GM19240 (cell line): ENCODE measurements around the gene KIF6.
"Not testable (repeated sequence)": the region's sequence is repeated elsewhere in the genome, so short reads cannot be mapped to it uniquely, and the experiment has no call there.

Source experiments
- DNase-seq: peaks from one replicate; pipeline ENCODE4 v3.0.0; 2011; ENCODE audit warnings: low spot score; ENCODE audit not compliant: insufficient read length

KIF6 gene

DNA sequence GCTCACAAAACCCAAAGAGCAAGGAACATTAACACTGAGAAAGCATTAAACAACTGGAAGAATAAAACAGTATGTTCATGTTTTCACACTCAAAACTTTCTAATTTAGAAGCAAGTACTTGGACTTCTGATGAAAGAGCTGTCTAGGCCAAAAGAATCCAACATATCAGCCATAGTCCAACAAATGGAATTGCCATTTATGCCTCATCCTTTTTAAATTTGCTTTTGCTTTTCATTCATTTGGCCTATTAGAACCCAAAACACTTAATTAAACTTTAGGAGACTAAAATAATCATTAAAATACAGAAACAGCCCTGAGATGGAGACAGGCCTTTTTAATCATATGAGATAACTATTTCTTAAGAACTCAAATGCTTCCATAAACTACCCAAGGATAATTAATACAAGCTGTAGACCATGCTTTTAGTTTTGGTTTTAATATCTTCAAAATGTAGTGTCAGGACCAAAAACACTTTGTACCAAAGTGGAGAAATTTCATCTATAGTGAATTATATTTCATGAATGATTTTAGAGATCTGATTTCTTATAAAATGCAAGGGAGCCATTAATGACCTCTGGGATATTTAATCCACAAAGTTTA is 166.5 kb downstream of the KIF6 start:
- no peak for DNase-seq

DNA sequence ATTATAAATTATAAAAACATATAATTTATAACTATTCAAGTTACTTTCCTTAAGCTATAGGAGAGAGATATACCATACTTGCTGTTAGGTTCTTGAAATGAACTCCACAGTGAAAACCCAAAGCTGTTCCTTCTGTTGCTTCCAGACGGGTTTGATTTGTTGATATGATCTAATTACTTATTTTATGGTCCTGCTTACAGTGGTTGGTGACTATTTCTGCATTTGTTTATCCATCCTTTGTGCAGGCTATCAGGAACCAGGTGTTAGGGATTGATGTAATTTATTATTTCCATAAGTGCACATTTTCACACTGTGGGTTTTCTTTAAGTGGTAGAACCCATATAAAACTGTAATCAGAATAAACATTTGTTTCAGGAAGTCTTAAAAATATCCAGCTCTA is 167.1 kb downstream of the KIF6 start:
- no peak for DNase-seq

DNA sequence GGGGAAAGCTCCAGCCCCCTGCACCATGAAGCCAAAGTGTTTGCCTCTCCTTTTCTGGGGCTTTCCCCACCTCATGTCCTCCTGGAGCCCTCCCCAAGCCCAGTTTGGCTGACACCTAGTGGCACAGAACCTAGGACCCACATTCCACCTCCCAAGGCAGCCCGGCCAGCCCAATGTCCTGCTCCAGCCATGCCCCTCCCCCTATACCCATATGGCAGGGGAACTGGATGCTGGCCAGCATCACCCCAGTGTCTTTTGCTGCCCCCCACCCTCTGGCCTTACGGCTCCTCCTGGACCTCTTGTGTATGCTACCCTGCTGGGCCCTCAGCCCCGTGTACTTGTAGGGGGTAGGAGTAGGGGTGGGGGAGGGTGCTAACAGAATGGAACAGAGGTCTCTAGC is 170.1 kb downstream of the KIF6 start:
- no peak for DNase-seq

DNA sequence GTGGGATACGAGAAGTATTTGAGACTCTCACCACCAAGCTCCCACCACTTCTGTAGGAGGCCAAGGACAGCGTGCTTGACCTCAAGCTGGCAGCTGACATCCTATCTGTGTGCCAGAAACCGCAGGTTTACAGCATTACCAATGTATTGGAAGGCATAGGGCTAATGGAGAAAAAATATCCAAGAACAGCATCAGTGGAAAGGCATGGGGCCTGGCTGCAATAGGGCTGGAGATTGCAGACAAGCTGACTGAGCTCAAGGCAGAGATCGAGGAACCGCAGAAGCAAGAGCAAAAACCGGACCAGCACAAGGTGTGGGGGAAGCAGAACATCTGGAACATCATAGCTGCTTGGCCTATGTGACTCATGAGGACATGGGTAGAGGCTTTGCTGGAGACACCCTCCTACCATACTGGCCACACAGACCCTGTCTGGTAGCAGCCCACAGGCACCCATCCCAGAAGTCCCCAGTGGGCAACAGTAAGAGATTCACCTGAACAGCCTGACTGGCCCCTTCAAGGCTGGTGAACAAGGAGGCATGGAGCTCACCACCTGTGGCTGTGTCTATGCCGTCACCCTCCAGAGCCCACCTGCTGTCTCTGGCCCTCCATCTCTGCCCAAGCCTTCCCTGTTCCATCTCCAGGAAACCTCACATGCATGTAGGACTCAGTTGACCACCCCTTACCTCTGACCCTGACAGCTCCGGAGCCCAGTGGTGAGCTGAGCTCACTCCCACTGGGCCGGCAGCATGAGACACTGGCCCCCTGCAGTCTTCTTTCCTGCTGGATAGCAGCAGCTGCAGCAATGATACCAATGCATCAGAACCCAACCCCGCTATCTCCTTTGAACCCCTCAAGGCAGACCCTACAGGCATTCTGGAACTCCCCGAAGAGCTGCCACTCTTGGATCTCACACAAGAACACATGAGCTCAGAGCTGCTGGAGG is 171.1 kb downstream of the KIF6 start:
- no peak for DNase-seq

DNA sequence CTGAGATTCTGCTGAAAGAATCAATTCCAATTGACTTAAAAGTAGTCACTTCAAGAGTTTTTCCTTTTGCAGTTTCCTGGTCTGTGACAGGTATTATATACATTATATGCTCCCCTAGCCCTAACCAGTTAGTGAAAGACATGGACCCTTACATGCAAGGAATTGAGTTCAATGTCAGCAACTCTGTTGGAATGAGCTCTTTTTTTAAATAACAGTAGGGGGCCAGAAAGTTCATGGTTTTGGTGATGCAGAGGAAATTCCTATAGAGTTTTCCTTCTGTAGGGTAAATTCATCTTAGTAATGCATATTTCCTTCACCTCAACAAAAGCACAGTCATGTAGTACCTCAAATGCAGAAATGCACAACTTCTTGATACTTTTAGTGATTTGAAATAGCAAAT is 172.2 kb downstream of the KIF6 start:
- no peak for DNase-seq

DNA sequence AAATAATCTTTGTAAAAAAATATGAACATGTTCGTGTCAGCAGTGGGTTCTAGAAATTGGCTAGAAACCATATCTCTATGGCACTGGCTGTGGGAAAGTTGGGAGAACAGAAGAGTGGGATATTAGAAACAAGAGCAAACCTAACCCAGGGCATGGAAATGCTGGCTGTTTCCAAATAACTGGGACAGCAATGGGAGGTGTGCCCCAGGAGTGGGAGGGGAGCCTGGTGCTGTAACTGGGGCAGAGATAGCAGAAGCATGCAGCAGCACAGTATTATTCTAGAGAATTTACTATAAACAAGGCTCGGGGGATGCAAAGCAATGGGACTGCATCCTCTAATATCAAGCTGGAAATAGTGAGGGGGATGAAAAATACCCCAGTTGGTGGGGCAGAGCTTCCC is 175.0 kb downstream of the KIF6 start:
- DNase-seq: no peak

DNA sequence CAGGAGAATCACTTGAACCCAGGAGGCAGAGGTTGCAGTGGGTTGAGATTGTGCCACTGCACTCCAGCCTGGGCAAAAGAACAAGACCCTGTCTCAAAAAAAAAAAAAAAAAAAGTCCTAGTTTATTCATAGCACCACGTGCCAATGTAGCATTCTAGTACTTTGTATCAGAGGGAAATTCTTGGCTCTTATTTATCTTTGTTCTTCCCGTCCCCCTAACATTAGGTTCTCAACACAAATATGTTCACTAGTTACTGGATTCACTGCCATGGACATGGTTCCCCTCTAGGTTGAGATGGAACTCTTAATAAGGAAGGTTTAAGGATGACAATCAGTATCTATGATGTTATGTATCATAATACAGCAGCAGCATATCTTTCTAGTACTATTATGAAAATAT is 178.5 kb downstream of the KIF6 start:
- DNase-seq: no peak

DNA sequence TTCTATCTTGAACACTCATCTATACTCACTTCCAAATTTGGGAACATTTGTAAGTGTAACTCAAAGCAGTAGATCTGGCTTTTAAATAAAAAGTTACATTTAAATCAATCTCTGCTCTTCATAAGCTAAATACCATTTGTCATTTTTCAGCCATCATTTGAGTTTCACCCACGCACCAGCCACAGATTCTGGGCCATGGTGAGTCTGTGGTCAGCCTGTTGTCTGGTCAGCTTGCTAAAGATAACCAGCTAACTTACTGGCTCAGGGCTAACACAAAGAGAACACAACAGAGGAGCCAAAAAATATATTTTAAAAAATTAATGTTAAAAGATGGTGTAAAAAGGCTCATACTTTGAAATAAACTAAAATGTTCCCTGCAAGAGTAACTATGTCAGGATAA is 181.3 kb downstream of the KIF6 start:
- no peak for DNase-seq

DNA sequence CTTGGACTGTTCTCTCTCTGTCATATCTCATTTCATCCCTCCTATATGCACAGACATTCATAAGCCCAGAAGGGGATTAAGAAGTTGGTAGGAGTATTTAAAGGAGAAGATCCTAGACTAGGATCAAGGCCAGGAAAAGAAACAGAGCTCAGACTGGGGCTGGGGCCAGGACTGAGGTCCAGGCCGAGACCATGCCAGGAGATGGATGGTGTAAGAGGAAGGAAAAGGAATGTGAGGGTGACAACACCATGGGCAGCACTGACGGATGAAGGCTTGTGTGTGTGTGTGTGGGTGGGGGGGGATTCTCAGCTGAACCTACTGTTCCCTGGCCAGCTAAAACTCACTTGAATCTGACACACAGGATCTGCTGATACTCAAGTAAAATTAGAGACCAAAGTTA is 182.1 kb downstream of the KIF6 start:
- DNase-seq: no peak

DNA sequence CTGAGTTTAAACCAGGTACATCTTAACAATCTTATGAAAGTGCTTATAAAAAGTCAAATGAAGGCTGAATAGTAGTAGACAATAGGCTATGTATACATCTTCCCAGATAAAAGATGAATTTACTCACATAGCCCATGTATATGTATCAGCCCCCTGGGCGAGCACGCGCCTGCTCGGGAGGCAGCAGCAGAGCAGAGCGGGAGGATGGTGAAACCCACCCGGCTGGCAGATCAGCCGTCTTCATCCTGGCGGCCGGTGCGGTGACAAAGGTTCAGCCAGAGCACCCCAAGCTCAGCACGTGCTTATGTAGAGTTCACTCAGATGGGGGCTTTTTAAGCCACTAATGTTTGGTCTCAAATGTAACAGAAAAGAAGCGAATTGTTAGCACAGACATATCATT is 184.8 kb downstream of the KIF6 start:
- no peak for DNase-seq

DNA sequence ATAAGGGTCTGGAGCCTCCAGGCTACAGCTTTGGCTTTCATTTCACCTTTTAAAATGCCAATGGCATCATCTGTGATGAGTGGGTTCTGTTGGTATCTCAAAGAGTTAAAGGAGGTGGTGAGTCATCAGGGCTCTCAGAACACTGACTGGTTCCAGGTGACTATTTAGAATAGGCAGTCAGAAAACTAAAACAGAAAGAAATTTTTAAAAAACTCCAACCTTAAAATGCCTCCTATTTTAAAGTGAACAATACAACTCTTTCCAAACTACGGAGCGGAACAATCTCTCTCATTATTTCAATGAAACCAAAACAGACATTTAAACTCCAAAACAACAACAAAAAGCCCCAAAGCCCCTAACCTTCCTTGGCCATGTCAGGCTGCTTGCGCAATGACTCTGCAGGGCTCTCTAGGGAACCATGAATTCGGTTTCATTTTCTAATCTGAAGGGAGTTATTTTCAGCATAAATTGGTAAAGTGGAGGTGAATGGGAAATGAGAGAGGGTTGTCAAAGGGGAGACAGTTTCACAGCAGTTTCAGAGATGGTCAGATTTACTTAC is 194.9 kb downstream of the KIF6 start:
- peak; percentile 63 for DNase-seq

DNA sequence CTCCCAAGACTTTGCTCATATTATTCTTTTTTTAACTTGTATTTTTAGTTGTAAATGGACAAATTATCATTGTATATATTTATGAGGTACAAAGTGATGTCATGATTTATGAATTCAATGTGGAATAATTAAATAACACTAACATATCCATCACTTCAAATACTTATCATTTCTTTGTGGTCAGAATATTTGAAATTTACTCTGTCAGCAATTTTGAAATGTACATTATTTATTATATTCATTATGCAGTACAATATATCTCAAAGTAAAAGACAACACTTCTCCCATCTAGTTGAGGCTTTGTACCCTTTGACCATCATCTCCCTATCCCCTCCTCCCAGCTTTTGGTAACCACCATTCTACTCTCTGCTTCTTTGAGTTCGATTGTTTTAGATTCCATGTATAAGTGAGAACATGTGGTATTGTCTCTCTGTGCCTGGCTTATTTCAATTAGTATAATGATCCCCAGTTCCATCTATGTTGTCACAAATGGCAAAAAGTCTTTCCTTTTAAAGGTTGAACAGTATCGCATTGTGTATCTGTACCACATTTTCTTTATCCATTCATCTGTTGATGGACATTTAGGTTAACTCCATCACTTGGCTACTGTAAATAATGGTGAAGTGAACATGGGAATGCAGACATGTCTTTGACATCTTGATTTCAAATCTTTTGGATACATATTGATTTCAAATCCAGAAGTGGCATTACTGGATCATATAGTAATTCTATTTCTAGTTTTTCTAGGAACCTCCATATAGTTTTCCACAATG is 197.2 kb downstream of the KIF6 start:
- DNase-seq: no peak

DNA sequence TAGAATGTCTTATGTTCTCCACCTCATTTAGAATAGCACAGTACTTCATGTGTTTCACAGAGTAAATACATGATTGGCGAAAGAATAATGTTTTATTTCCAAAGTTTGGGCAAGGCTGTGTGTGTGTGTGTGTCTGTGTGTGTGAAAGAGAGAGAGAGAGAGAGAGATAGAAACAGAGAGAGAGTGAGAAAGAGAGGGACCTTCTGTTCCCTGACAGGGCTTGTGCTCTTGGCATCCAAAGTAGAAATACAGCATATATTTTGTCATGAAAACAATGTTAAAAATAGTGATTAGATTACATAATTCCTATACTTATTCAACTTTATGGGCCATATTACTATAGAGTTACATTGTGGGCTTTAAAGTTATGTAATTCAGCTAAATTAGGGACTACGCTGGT is 201.2 kb downstream of the KIF6 start:
- no peak for DNase-seq

DNA sequence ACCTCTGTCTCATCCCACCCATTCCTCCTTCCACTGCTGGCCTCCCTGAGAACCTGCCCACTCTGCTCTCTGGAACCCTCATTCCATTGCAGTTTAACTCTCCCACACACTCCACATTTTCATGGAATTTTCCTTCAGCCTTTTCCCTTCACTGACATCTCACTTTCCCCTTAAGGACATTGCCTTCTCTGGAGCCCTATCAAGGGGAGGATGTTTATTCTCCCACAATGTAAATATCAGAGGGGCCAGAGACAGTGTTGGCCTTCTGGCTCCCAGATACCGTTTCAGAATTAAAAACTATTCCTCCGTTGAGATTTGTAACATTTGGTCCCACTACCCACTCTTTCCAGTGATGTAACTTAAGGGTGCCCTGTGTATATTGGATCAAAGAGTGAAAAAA is 203.2 kb downstream of the KIF6 start:
- DNase-seq: no peak

DNA sequence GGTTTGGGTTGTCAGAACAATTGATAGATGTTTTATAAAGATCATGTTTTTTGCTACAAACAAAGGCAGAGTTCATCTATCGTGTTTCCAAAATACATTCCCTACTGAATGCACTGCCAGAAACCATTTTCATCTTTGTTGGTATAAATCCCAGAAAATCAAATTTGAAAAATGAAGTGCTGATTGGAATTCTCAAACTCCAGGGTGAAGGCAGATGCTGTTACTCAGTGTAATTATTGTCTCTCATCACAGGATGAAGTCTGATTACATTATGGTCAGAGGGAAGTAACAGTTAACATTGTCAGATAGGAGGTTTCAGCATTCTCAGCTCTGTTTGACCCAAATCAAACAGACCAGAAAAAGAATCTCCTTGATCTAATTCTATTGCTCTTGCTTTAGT is 204.3 kb downstream of the KIF6 start:
- DNase-seq: no peak

DNA sequence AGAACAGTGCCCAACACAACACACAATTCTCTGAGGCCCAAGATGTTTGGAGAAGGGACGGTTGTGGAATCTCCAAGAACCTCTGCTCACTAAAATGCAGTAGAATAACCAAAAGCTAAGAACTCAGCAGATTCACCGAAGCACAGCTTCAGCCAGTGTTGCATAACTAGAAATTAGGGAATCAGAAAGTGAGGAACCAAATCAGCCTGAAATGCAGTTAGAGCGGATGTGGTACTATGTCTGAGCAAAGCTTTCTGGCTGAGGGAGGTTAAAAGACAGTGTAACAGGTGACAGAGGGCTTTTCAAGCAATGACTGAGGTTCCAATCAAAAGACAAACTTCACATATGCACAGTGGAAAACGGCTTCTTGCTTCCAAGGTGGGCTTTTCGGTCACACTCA is 204.8 kb downstream of the KIF6 start:
- DNase-seq: no peak

DNA sequence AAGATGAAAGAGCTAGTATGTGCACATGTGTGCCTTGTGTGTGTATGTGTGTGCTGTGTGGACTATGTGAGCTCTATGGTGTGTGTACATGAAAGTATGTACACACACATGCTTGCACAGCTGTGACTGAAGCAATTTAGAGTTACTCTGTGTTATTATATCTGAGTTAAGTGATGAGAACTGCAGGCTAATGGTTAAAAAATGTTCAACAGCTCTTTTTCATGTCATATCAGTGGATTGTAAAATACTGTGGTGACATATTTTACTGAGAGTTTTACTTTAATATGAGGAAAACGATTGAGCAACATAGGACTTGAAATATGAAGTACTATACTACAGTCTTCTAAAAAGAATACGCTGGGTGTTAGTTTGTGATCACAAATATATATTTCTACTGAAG is 207.0 kb downstream of the KIF6 start:
- no peak for DNase-seq

DNA sequence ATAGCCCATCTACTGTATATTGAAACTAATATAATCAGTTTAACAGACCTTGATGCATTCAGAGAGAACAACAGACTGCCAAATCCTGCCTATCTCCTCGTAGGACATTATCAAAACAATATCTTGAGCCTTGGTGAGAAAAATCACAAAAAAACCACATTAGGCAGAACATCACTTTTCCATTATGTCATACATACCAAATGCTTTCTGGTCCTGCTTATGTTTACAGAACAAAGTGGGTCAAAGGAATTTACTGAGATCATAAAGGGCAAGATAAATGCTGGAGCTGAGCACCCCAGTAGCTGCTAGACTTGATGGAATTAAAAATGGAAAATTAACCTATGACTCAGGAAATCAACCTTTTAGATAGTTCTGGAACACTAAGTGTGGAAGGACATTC is 207.5 kb downstream of the KIF6 start:
- no peak for DNase-seq

DNA sequence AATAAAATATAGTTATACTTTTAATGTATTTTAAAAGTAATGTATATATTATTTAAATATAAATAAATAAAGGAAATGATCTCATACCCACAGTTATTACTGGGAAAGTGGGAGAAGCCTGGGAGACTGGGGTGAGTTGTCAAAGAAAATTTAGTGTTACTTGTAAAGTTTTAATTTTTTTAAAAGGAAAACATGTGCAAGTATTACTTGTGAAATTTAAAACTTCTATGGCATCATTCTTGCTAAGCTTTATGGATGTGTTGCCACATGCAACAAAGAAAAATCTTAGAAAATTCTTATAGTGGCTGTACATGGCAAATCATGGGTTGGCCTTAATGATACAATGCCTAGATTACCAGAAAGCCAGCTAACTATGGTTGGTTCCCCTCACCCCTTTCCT is 208.7 kb downstream of the KIF6 start:
- no peak for DNase-seq

DNA sequence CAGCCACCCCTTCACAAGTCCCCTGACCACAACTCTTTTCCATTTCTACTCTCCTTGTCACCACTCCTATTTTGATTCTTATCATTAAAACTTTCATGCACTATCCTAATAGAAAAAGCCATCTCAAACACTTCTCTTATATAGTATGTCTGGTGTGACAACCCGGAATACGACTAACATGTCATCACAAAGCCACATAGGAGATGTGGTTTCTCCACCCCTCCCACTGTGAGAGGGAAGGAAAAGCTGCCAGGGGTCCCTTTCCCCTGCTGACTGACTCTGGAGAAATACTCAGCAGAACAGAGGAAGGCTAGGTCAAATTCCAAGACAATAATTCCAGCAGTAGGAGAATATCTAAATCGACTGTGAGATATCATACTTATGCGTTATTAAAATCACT is 209.7 kb downstream of the KIF6 start:
- no peak for DNase-seq

DNA sequence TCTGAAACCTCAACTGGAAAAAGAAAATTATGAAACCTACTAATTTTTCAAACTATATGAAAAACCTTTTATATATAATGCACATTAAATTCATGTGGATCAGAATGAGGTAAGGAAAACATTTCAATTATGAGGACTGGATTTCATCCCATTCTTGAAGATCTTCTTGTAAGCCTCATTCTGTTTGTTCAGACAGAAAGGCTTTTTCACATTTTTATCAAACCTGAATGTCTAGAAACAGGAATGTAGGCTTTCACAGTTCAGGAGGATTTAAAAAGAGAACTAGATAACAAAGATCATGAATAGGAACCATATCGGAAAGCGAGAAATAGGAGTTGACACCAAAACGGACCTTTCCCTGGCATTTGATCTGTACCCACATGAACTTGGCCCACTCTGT is 210.2 kb downstream of the KIF6 start:
- no peak for DNase-seq

DNA sequence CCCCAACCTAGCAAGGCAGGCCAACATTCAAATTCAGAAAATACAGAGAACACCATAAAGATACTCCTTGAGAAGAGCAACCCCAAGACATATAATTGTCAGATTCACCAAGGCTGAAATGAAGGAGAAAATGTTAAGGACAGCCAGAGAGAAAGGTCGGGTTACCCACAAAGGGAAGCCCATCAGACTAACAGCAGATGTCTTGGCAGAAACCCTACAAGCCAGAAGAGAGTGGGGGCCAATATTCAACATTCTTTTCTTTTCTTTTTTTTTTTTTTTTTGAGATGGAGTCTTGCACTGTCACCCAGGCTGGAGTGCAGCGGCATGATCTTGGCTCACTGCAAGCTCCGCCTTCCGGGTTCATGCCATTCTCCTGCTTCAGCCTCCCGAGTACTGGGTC is 215.4 kb downstream of the KIF6 start:
- not testable (repeated sequence) for DNase-seq
